Motor neuron (in vitro differentiated cells): ENCODE data around the gene RUNX2. TPM values are rescaled to one million over a fixed set of nuclear protein-coding genes. Genes with fewer than 3 reads are reported as not detected.
"Not testable (repeated sequence)": the region's sequence is repeated elsewhere in the genome, so short reads cannot be mapped to it uniquely, and the experiment has no call there.

Source experiments
- ATAC-seq, 8 experiments: fragments of 200-7000 bp; cut with Tn5 transposase; replicated peaks in 6 of 8; 2 replicates each; pipeline ENCODE4 v1.8.0; 2021; ENCODE audit warnings: mild to moderate bottlenecking in 8 of 8, moderate library complexity in 8 of 8
- H3K27ac ChIP-seq, 2 donors: fragments of 250-450 bp; sonication (Bioruptor Pico); 2 replicates each; pipeline ENCODE4 v1.9.0; 2021; ENCODE audit warnings: antibody characterized with exemption in 2 of 2, mild to moderate bottlenecking in 2 of 2, moderate library complexity in 1 of 2
- H3K4me1 ChIP-seq, 2 donors: fragments of 250-450 bp; sonication (Bioruptor Pico); replicated peaks in 1 of 2; 2 replicates each; pipeline ENCODE4 v1.6.1; 2021; ENCODE audit warnings: antibody characterized with exemption in 2 of 2, mild to moderate bottlenecking in 2 of 2, moderate library complexity in 1 of 2
- H3K4me3 ChIP-seq, 5 donors: fragments of 250-450 bp; sonication (Bioruptor Pico); 2 replicates each; pipeline ENCODE4 v1.9.0; 2021; ENCODE audit warnings: antibody characterized with exemption in 5 of 5, mild to moderate bottlenecking in 5 of 5, moderate library complexity in 4 of 5
- whole genome bisulfite sequencing, 10 experiments: fragments of 450-650 bp; shearing (Covaris generic); methylation state at CpG; one replicate each; pipeline ENCODE4 v1.0.0; 2022; 5-methylcytosine and 5-hydroxymethylcytosine counted together
- in situ Hi-C, 9 experiments: fragments of 400-800 bp; cut with MboI; loops; one replicate each; pipeline ENCODE4 v1.15.0; 2021; ENCODE audit warnings: low sequenced_read_pairs in 9 of 9, low pct_unique_long_range_greater_than_20kb in 2 of 9; ENCODE audit not compliant: unreplicated experiment in 9 of 9
- total RNA-seq, 8 experiments: library from RNA; unstranded; fragments of 300-600 nt; gene quantifications; 2 replicates each; pipeline versions ENCODE4 v1.2.3 to v1.2.4, GENCODE V29; 2022

RUNX2 gene
- total RNA-seq, 8 experiments from 2014 or later: 0.46 to 7.8 (median 1.8) TPM

GRCh38 chr6:45560321-45560820 is 232.2 kb downstream of the RUNX2 start:
- H3K4me1 ChIP-seq, in situ Hi-C loops, H3K27ac ChIP-seq, H3K4me3 ChIP-seq, ATAC-seq: not testable (repeated sequence)
- WGBS, 10 experiments: 70 to 92% (median 86%) methylated on average over 1 to 3 of the region's 3 CpGs; no CpG with 5 or more reads in 4 of the 10 experiments

GRCh38 chr6:45562171-45562570 is 234.0 kb downstream of the RUNX2 start:
- no peak for ATAC-seq
- H3K4me3 ChIP-seq: no peak overlapping the region
- H3K27ac ChIP-seq: no peak overlapping the region
- in situ Hi-C loops: no loop called here
- 60 to 100% (median 90%) methylated on average over 1 to 3 of the region's 4 CpGs; no CpG with 5 or more reads in 3 of the 10 experiments for WGBS, 10 experiments
- peaks cover 0 to 1% of the 10 kb centered on the region in 2 donors for H3K4me1 ChIP-seq

GRCh38 chr6:45563041-45563440 is 234.9 kb downstream of the RUNX2 start:
- Histone ChIP-seq H3K4me1 (peaks cover 0 to 3% of the 10 kb centered on the region in 2 donors), H3K4me3 (no peak overlapping the region), H3K27ac (no peak overlapping the region)
- in situ Hi-C loops: no loop called here
- ATAC-seq: no peak
- WGBS, 10 experiments: 40 to 80% (median 74%) methylated on average over 1 to 4 of the region's 7 CpGs; no CpG with 5 or more reads in 7 of the 10 experiments

GRCh38 chr6:45563844-45564243 is 235.7 kb downstream of the RUNX2 start:
- no peak overlapping the region for H3K4me3 ChIP-seq
- no peak overlapping the region for H3K27ac ChIP-seq
- in situ Hi-C loops: no loop called here
- no peak for ATAC-seq
- 88 to 100% (median 94%) methylated on average over 2 of the region's 2 CpGs; no CpG with 5 or more reads in 1 of the 10 experiments for WGBS, 10 experiments
- H3K4me1 ChIP-seq: peaks cover 0 to 3% of the 10 kb centered on the region in 2 donors

- peaks cover 0 to 3% of the 10 kb centered on the region in 2 donors for H3K4me1 ChIP-seq
- no peak overlapping the region for H3K4me3 ChIP-seq
- H3K27ac ChIP-seq: no peak overlapping the region
- WGBS, 10 experiments: 42 to 94% (median 60%) methylated on average over 1 to 4 of the region's 4 CpGs; no CpG with 5 or more reads in 4 of the 10 experiments
- ATAC-seq: peak in 5 of 8 experiments; percentile 39 to 90 (median 62)
- in situ Hi-C loops: no loop called here
These were observed 238.8 kb downstream of the RUNX2 start for GRCh38 chr6:45566882-45567281.

GRCh38 chr6:45567879-45568278 is 239.7 kb downstream of the RUNX2 start:
- Histone ChIP-seq H3K4me3 (no peak overlapping the region), H3K4me1 (peaks cover 0 to 3% of the 10 kb centered on the region in 2 donors), H3K27ac (no peak overlapping the region)
- WGBS, 10 experiments: 29 to 100% (median 93%) methylated on average over 1 to 2 of the region's 2 CpGs; no CpG with 5 or more reads in 2 of the 10 experiments
- in situ Hi-C loops: no loop called here
- no peak for ATAC-seq

GRCh38 chr6:45568626-45569025 is 240.5 kb downstream of the RUNX2 start:
- 80 to 100% (median 93%) methylated on average over 1 to 4 of the region's 5 CpGs; no CpG with 5 or more reads in 2 of the 10 experiments for WGBS, 10 experiments
- H3K4me3 ChIP-seq: no peak overlapping the region
- H3K27ac ChIP-seq: no peak overlapping the region
- peaks cover 0 to 3% of the 10 kb centered on the region in 2 donors for H3K4me1 ChIP-seq
- in situ Hi-C loops: no loop called here
- ATAC-seq: no peak

GRCh38 chr6:45569210-45569945 is 241.2 kb downstream of the RUNX2 start:
- peak in 4 of 8 experiments; percentile 17 to 65 (median 41) for ATAC-seq
- H3K4me1 ChIP-seq: peaks cover 0 to 3% of the 10 kb centered on the region in 2 donors
- no peak overlapping the region for H3K27ac ChIP-seq
- WGBS, 10 experiments: 70 to 100% (median 93%) methylated on average over 1 to 4 of the region's 6 CpGs; no CpG with 5 or more reads in 5 of the 10 experiments
- in situ Hi-C loops: no loop called here
- H3K4me3 ChIP-seq: no peak overlapping the region

GRCh38 chr6:45571159-45571558 is 243.0 kb downstream of the RUNX2 start:
- in situ Hi-C loops: no loop called here
- no peak overlapping the region for H3K27ac ChIP-seq
- 40 to 100% (median 86%) methylated on average over 1 to 3 of the region's 3 CpGs; no CpG with 5 or more reads in 2 of the 10 experiments for WGBS, 10 experiments
- ATAC-seq: no peak
- H3K4me1 ChIP-seq: peaks cover 0 to 3% of the 10 kb centered on the region in 2 donors
- H3K4me3 ChIP-seq: no peak overlapping the region

GRCh38 chr6:45572833-45573232 is 244.7 kb downstream of the RUNX2 start:
- H3K4me1 ChIP-seq: no peaks in the 10 kb centered on the region
- WGBS, 10 experiments: 40 to 90% (median 74%) methylated on average over 1 to 2 of the region's 4 CpGs; no CpG with 5 or more reads in 6 of the 10 experiments
- H3K27ac ChIP-seq: no peak overlapping the region
- in situ Hi-C loops: no loop called here
- ATAC-seq: no peak
- no peak overlapping the region for H3K4me3 ChIP-seq

GRCh38 chr6:45574014-45574461 is 245.9 kb downstream of the RUNX2 start:
- Histone ChIP-seq H3K4me1 (no peaks in the 10 kb centered on the region), H3K4me3 (no peak overlapping the region), H3K27ac (no peak overlapping the region)
- in situ Hi-C loops: no loop called here
- WGBS, 10 experiments: 67 to 96% (median 85%) methylated on average over 1 to 6 of the region's 6 CpGs; no CpG with 5 or more reads in 2 of the 10 experiments
- ATAC-seq: no peak

- WGBS, 10 experiments: 83 to 100% methylated on average over 1 of the region's 1 CpG; no CpG with 5 or more reads in 8 of the 10 experiments
- H3K27ac ChIP-seq: no peak overlapping the region
- no peak for ATAC-seq
- no peaks in the 10 kb centered on the region for H3K4me1 ChIP-seq
- no peak overlapping the region for H3K4me3 ChIP-seq
- in situ Hi-C loops: no loop called here
These were observed 246.8 kb downstream of the RUNX2 start for GRCh38 chr6:45574885-45575284.
